SU-DHL-6 (cell line): ENCODE data around the gene TTN.
"Not testable (repeated sequence)": the region's sequence is repeated elsewhere in the genome, so short reads cannot be mapped to it uniquely, and the experiment has no call there.

Experiments
- H2AFZ ChIP-seq: fragments of 200-600 bp; sonication (generic); 2 replicates; pipeline ENCODE4 v1.6.1; 2014; ENCODE audit warnings: low read depth, mild to moderate bottlenecking, moderate library complexity, mixed read lengths, antibody characterized with exemption, low read length; ENCODE audit not compliant: severe bottlenecking
- H3F3A ChIP-seq: fragments of 200-600 bp; shearing (Covaris generic); 2 replicates; pipeline ENCODE4 v1.6.0; 2016; ENCODE audit warnings: antibody characterized with exemption, mild to moderate bottlenecking; ENCODE audit not compliant: insufficient read depth
- H3K27ac ChIP-seq: fragments of 200-600 bp; sonication (generic); 2 replicates; pipeline ENCODE4 v1.5.1; 2016; ENCODE audit warnings: low read depth, mild to moderate bottlenecking, low read length, moderate library complexity, mixed read lengths
- H3K27me3 ChIP-seq: fragments of 200-600 bp; sonication (generic), shearing (Covaris generic); 2 replicates; pipeline ENCODE4 v1.6.0; 2014; ENCODE audit warnings: mild to moderate bottlenecking, low read length
- H3K36me3 ChIP-seq: fragments of 200-600 bp; sonication (generic); 2 replicates; pipeline ENCODE4 v1.6.1; 2014; ENCODE audit warnings: mild to moderate bottlenecking, low read length, mixed read lengths
- H3K4me2 ChIP-seq: fragments of 300-600, 200-600 bp; shearing (Covaris generic), sonication (generic); 2 replicates; pipeline ENCODE4 v1.6.0; 2014; ENCODE audit warnings: low read length, low read depth, mild to moderate bottlenecking; ENCODE audit not compliant: poor library complexity, severe bottlenecking
- H3K4me3 ChIP-seq: fragments of 200-600 bp; sonication (generic); 2 replicates; pipeline ENCODE4 v1.5.1; 2014; ENCODE audit warnings: antibody characterized with exemption, low read length, mild to moderate bottlenecking, mixed read lengths; ENCODE audit not compliant: insufficient read depth, poor library complexity, severe bottlenecking
- H3K79me2 ChIP-seq: fragments of 200-600 bp; sonication (generic); 2 replicates; pipeline ENCODE4 v1.6.1; 2014; ENCODE audit warnings: mild to moderate bottlenecking, low read length, moderate library complexity; ENCODE audit not compliant: insufficient read depth
- H3K9ac ChIP-seq: fragments of 200-600 bp; sonication (generic); 2 replicates; pipeline ENCODE4 v1.7.0; 2014; ENCODE audit warnings: mild to moderate bottlenecking, low read length
- H3K9me2 ChIP-seq: fragments of 200-600 bp; sonication (generic); replicated peaks from 2 replicates; pipeline ENCODE4 v1.6.1; 2014; ENCODE audit warnings: low read length; ENCODE audit not compliant: insufficient read depth
- H3K9me3 ChIP-seq: fragments of 200-600 bp; sonication (generic); 2 replicates; pipeline ENCODE4 v1.6.1; 2014; ENCODE audit warnings: low read length, mixed read lengths; ENCODE audit not compliant: insufficient read depth
- H4K20me1 ChIP-seq: fragments of 200-600 bp; sonication (generic); 2 replicates; pipeline ENCODE4 v1.6.1; 2014; ENCODE audit warnings: low read depth, mild to moderate bottlenecking, antibody characterized with exemption, low read length, moderate library complexity, mixed read lengths
- CTCF ChIP-seq: fragments of 200-600 bp; sonication (generic); IDR thresholded peaks from one replicate; pipeline ENCODE4 v1.5.1; 2017; ENCODE audit warnings: antibody characterized with exemption, mild to moderate bottlenecking, low read length, moderate library complexity; ENCODE audit not compliant: insufficient read depth, poor library complexity, severe bottlenecking
- EZH2phosphoT487 ChIP-seq: fragments of 200-600 bp; sonication (generic), shearing (Covaris generic); conservative IDR thresholded peaks from 2 replicates; pipeline ENCODE4 v1.6.1; 2018; ENCODE audit warnings: mild to moderate bottlenecking, antibody characterized with exemption, low read length, moderate library complexity, mixed read lengths

TTN gene

GRCh38 chr2:178666458-178666857, 140.8 kb downstream of the TTN start:
- no peak overlapping the region for H3K4me3 ChIP-seq
- 0 out of 2 replicates have a peak, but pooled peaks cover 2% of the 10 kb centered on the region for H3K36me3 ChIP-seq
- no peaks in the 10 kb centered on the region for H4K20me1 ChIP-seq
- H3K27me3 ChIP-seq = no peaks in the 10 kb centered on the region
- H3K9me2 ChIP-seq = no peaks in the 10 kb centered on the region
- no peaks in the 10 kb centered on the region for H3F3A ChIP-seq
- TF ChIP-seq CTCF (no peak), EZH2phosphoT487 (no peak)
- H3K79me2 ChIP-seq = no peaks in the 10 kb centered on the region
- no peak overlapping the region for H3K27ac ChIP-seq
- H2AFZ ChIP-seq = no peak overlapping the region
- H3K4me2 ChIP-seq = no peak overlapping the region
- H3K9ac ChIP-seq = no peak overlapping the region
- H3K9me3 ChIP-seq = no peaks in the 10 kb centered on the region

GRCh38 chr2:178658480-178658879, 148.7 kb downstream of the TTN start:
- H3K79me2 ChIP-seq, H2AFZ ChIP-seq, H3K27me3 ChIP-seq, H3F3A ChIP-seq, H3K9me3 ChIP-seq, H4K20me1 ChIP-seq, H3K36me3 ChIP-seq, H3K27ac ChIP-seq, H3K9ac ChIP-seq, H3K9me2 ChIP-seq, H3K4me3 ChIP-seq, H3K4me2 ChIP-seq: not testable (repeated sequence)

- H2AFZ ChIP-seq = no peak overlapping the region
- H3K9me2 ChIP-seq = no peaks in the 10 kb centered on the region
- H3F3A ChIP-seq = no peaks in the 10 kb centered on the region
- no peak overlapping the region for H3K27ac ChIP-seq
- no peaks in the 10 kb centered on the region for H3K27me3 ChIP-seq
- no peak overlapping the region for H3K9ac ChIP-seq
- TF ChIP-seq EZH2phosphoT487 (no peak), CTCF (no peak)
- no peaks in the 10 kb centered on the region for H3K79me2 ChIP-seq
- H4K20me1 ChIP-seq = no peaks in the 10 kb centered on the region
- no peaks in the 10 kb centered on the region for H3K9me3 ChIP-seq
- H3K4me2 ChIP-seq = no peak overlapping the region
- no peak overlapping the region for H3K4me3 ChIP-seq
- H3K36me3 ChIP-seq = no peaks in the 10 kb centered on the region; the same call in 1 of the 2 replicates
Observed at GRCh38 chr2:178650554-178650953, 156.7 kb downstream of the TTN start.

- Histone ChIP-seq H3K9me3 (no peaks in the 10 kb centered on the region), H3K79me2 (no peaks in the 10 kb centered on the region), H3K4me3 (no peak overlapping the region), H3K27ac (no peak overlapping the region), H2AFZ (no peak overlapping the region), H3K9me2 (no peaks in the 10 kb centered on the region), H3F3A (no peaks in the 10 kb centered on the region), H4K20me1 (0 out of 2 replicates have a peak, but pooled peaks cover 4% of the 10 kb centered on the region), H3K4me2 (no peak overlapping the region), H3K27me3 (no peaks in the 10 kb centered on the region), H3K36me3 (no peaks in the 10 kb centered on the region; the same call in 1 of the 2 replicates), H3K9ac (no peak overlapping the region)
- TF ChIP-seq CTCF = no peak
- TF ChIP-seq EZH2phosphoT487 = no peak
Observed at GRCh38 chr2:178644919-178645318, 162.3 kb downstream of the TTN start.
